PC-3 (cell line): ENCODE data around the gene SETD1B. TPM values are rescaled to one million over a fixed set of nuclear protein-coding genes. Genes with fewer than 3 reads are reported as not detected.
A peak's percentile ranks its signal among the peaks of the same experiment; 100 is the strongest.

Experiments used
- ATAC-seq: fragments of 200-7000 bp; cut with Tn5 transposase; 2 replicates; pipeline ENCODE4 v1.9.1; 2020; ENCODE audit warnings: mild to moderate bottlenecking, moderate library complexity
- BruUV-seq: library from RNA; stranded (reverse); fragments of 400-500 nt; replicated peaks from 2 replicates; lab custom pipeline; 2021; lab: Mats Ljungman, UMichigan
- CTCF ChIA-PET: fragments of 300-600 bp; sonication (Branson Sonifier 250); formaldehyde crosslinking; loops from one replicate; lab custom pipeline; 2022; ENCODE audit warnings: antibody characterized with exemption; lab: Charles Lee
- POLR2A ChIA-PET: fragments of 300-600 bp; sonication (Branson Sonifier 250); formaldehyde crosslinking; loops from one replicate; lab custom pipeline; 2022; ENCODE audit warnings: antibody characterized with exemption; ENCODE audit not compliant: unreplicated experiment; lab: Charles Lee
- DNase-seq: peaks from one replicate; pipeline ENCODE4 v3.0.0-alpha.2; 2015
- H2AFZ ChIP-seq: fragments of 300-600 bp; sonication (generic); 2 replicates; pipeline ENCODE4 v1.6.0; 2016; ENCODE audit warnings: antibody characterized with exemption, low read length
- H3F3A ChIP-seq: fragments of 300-600 bp; sonication (generic); one replicate; pipeline ENCODE4 v1.6.0; 2017; ENCODE audit warnings: antibody characterized with exemption, low read length, control low read depth, mild to moderate bottlenecking; ENCODE audit not compliant: unreplicated experiment
- H3K27ac ChIP-seq: fragments of 300-600 bp; sonication (generic); 2 replicates; pipeline ENCODE4 v1.5.1; 2016; ENCODE audit warnings: mild to moderate bottlenecking, low read length
- H3K27me3 ChIP-seq: fragments of 300-600 bp; sonication (generic); 2 replicates; pipeline ENCODE4 v1.6.1; 2016; ENCODE audit warnings: low read length, mixed read lengths
- H3K36me3 ChIP-seq: fragments of 300-600 bp; sonication (generic); 2 replicates; pipeline ENCODE4 v1.6.1; 2016; ENCODE audit warnings: low read depth, mixed run types, low read length, mixed read lengths
- H3K4me1 ChIP-seq: fragments of 300-600 bp; sonication (generic); 2 replicates; pipeline ENCODE4 v1.5.1; 2016; ENCODE audit warnings: low read length; ENCODE audit not compliant: insufficient read depth
- H3K4me2 ChIP-seq: fragments of 300-600 bp; sonication (generic); 2 replicates; pipeline ENCODE4 v1.6.0; 2016; ENCODE audit warnings: low read length
- H3K4me3 ChIP-seq: fragments of 300-600 bp; sonication (generic); 2 replicates; pipeline ENCODE4 v1.5.1; 2016; ENCODE audit warnings: mild to moderate bottlenecking, low read length, mixed read lengths
- H3K79me2 ChIP-seq: fragments of 300-600 bp; sonication (generic); 2 replicates; pipeline ENCODE4 v1.6.1; 2017; ENCODE audit warnings: low read length, mixed read lengths
- H3K9ac ChIP-seq: fragments of 300-600 bp; sonication (generic); 2 replicates; pipeline ENCODE4 v1.6.0; 2016; ENCODE audit warnings: mild to moderate bottlenecking, low read length
- H3K9me2 ChIP-seq: fragments of 300-600 bp; sonication (generic); replicated peaks from 2 replicates; pipeline ENCODE4 v1.6.1; 2016; ENCODE audit warnings: mixed run types, low read length, mixed read lengths
- H3K9me3 ChIP-seq: fragments of 300-600 bp; sonication (generic); 2 replicates; pipeline ENCODE4 v1.6.1; 2016; ENCODE audit warnings: low read length, mixed read lengths
- H4K20me1 ChIP-seq: fragments of 300-600 bp; sonication (generic); 2 replicates; pipeline ENCODE4 v1.6.1; 2016; ENCODE audit warnings: low read length, mixed read lengths
- CTCF ChIP-seq: fragments of 300-600 bp; sonication (generic); conservative IDR thresholded peaks from 2 replicates; pipeline ENCODE4 v1.5.1; 2017; ENCODE audit warnings: antibody characterized with exemption, low read depth, mild to moderate bottlenecking, low read length
- EZH2 ChIP-seq: fragments of 300-600 bp; sonication (generic); IDR thresholded peaks from one replicate; pipeline ENCODE4 v1.6.1; 2017; ENCODE audit warnings: antibody characterized with exemption, mild to moderate bottlenecking, low read length; ENCODE audit not compliant: unreplicated experiment
- EZH2phosphoT487 ChIP-seq: fragments of 300-600 bp; sonication (generic); IDR thresholded peaks from 2 replicates; pipeline ENCODE4 v1.6.1; 2018; ENCODE audit warnings: mild to moderate bottlenecking, antibody characterized with exemption, low read length, borderline replicate concordance
- intact Hi-C: fragments of 100-400 bp; cut with micrococcal nuclease; formaldehyde crosslinking; loops from 2 replicates; pipeline ENCODE4 v1.9.0; 2023
- total RNA-seq: library from RNA; depleted of rRNA; stranded (reverse); fragments of >200 nt; gene quantifications from 2 replicates; pipeline ENCODE4 v1.2.3, GENCODE V29; 2014

Gene SETD1B
- total RNA-seq, 1 experiment from 2014 or later = 7.5 TPM

GRCh38 chr12:121781484-121781997 is 22.3 kb upstream of the SETD1B start:
- Histone ChIP-seq H3K36me3 (peaks cover 40% of the 10 kb centered on the region), H2AFZ (no peak overlapping the region), H4K20me1 (0 out of 2 replicates have a peak, but pooled peaks cover 7% of the 10 kb centered on the region), H3K4me3 (no peak overlapping the region), H3K9me2 (no peaks in the 10 kb centered on the region), H3K27ac (peak overlapping the region; percentile 23; the same call in 1 of the 2 replicates), H3K4me1 (peaks cover 41% of the 10 kb centered on the region), H3K79me2 (peaks cover 50% of the 10 kb centered on the region), H3F3A (peaks cover 10% of the 10 kb centered on the region), H3K4me2 (no peak overlapping the region), H3K9me3 (no peaks in the 10 kb centered on the region), H3K9ac (no peak overlapping the region), H3K27me3 (no peaks in the 10 kb centered on the region)
- POLR2A ChIA-PET = no interaction called here
- intact Hi-C loops = no loop called here
- ATAC-seq (no peak), DNase-seq (no peak)
- BruUV-seq = no TSS peak
- no peak for TF ChIP-seq EZH2
- TF ChIP-seq CTCF = no peak
- no peak for TF ChIP-seq EZH2phosphoT487
- CTCF ChIA-PET = interaction anchor here (1.5 kb wide), 1 partner anchor 13 kb away, joined by 7 read pairs; no protein-coding TSS in a partner anchor

DNA sequence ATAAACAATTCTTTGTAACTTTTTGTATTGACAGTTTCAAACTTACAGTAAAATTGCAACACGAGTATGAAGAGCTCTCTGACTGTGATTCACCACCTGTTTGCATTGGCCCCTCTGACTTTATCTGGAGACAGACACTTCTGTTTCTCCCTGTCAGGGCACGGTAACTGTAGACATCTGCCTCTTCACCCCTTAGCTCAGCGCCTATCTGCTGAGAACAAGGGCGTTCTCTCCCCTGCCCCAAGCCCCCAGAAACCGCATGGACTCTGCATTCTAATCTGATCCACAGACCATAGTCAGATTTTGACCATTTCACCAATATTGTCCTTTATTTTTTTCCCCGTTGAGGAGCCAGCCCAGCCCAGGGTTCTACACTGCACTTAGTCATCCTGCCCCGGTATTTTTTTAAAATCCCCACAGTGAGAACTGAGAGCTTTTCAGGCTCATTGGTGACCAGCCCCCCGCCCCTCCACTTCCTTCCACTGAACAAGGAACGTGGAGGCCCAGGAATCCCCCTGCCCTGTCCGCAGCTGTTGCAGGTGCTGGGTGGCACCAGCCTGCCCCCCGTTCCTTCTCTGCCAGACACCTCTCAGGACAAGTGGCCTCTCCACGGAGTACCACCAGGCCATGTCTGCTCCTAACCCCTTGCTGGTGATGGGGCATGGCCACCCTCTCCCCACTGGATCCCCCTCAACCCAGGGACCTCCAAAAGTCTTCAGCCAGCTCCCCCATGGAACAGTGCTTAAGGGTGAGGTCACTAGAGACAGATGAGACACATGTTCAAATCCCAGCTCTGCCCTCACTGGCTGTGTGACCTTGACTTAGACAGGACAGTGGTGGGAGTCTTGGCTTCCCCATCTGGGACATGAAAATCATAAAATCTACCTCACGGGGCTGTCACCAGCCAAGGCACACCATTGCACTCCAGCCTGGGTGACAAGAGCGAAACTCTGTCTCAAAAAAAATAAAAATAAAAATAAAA is 21.5 kb upstream of the SETD1B start:
- Histone ChIP-seq H3K4me3 (no peak overlapping the region), H4K20me1 (0 out of 2 replicates have a peak, but pooled peaks cover 7% of the 10 kb centered on the region), H3K4me1 (peaks cover 47% of the 10 kb centered on the region), H3K27me3 (no peaks in the 10 kb centered on the region), H3K9me3 (no peaks in the 10 kb centered on the region), H2AFZ (no peak overlapping the region), H3K27ac (peak overlapping the region; percentile 23), H3F3A (peaks cover 8% of the 10 kb centered on the region), H3K9ac (no peak overlapping the region), H3K79me2 (peaks cover 55% of the 10 kb centered on the region), H3K4me2 (no peak overlapping the region), H3K36me3 (peaks cover 45% of the 10 kb centered on the region), H3K9me2 (no peaks in the 10 kb centered on the region)
- intact Hi-C loops = no loop called here
- BruUV-seq = no TSS peak
- ATAC-seq = no peak
- DNase-seq = peak; percentile 30
- POLR2A ChIA-PET = no interaction called here
- no peak for TF ChIP-seq EZH2
- no peak for TF ChIP-seq CTCF
- no peak for TF ChIP-seq EZH2phosphoT487
- CTCF ChIA-PET = interaction anchor here (0.6 to 1.5 kb wide), 2 partner anchors 13 to 79 kb away, joined by 4 to 7 read pairs; no protein-coding TSS in a partner anchor
